Effector memory CD4-positive, alpha-beta T cell (primary cell): Measurements from ENCODE around the gene SYNE4.
A peak's percentile ranks its signal among the peaks of the same experiment; 100 is the strongest.

Experiments used
- DNase-seq, 3 donors: peaks; one replicate each; pipeline ENCODE4 v3.0.0-alpha.2; 2020
- H3K27ac ChIP-seq: 2 replicates; pipeline ENCODE4 v1.7.0; 2013; ENCODE audit warnings: mild to moderate bottlenecking, low read length, moderate library complexity; ENCODE audit not compliant: insufficient read depth, poor library complexity, severe bottlenecking
- H3K27me3 ChIP-seq: replicated peaks from 2 replicates; pipeline ENCODE4 v1.7.0; 2013; ENCODE audit warnings: mild to moderate bottlenecking, low read length; ENCODE audit not compliant: insufficient read depth, control insufficient read depth, poor library complexity, severe bottlenecking
- H3K36me3 ChIP-seq: 2 replicates; pipeline ENCODE4 v1.7.0; 2013; ENCODE audit warnings: mild to moderate bottlenecking, low read length, moderate library complexity; ENCODE audit not compliant: control insufficient read depth, insufficient read depth
- H3K4me1 ChIP-seq: 2 replicates; pipeline ENCODE4 v1.7.0; 2013; ENCODE audit warnings: low read length, mild to moderate bottlenecking; ENCODE audit not compliant: control insufficient read depth, insufficient read depth, poor library complexity, severe bottlenecking
- H3K4me3 ChIP-seq: 2 replicates; pipeline ENCODE4 v1.7.0; 2013; ENCODE audit warnings: low read length, low read depth, mild to moderate bottlenecking; ENCODE audit not compliant: insufficient read depth, poor library complexity, severe bottlenecking
- H3K9me3 ChIP-seq: 2 replicates; pipeline ENCODE4 v1.7.0; 2013; ENCODE audit warnings: mild to moderate bottlenecking, low read length, moderate library complexity; ENCODE audit not compliant: control insufficient read depth

SYNE4 gene

GRCh38 chr19:36026091-36026876 is 17.7 kb upstream of the SYNE4 start:
- H3K27me3 ChIP-seq = no peaks in the 10 kb centered on the region
- no peak overlapping the region for H3K4me3 ChIP-seq
- no peaks in the 10 kb centered on the region for H3K9me3 ChIP-seq
- H3K27ac ChIP-seq = no peak overlapping the region
- no peak for DNase-seq
- no peaks in the 10 kb centered on the region for H3K4me1 ChIP-seq
- H3K36me3 ChIP-seq = peaks cover 8% of the 10 kb centered on the region

DNA sequence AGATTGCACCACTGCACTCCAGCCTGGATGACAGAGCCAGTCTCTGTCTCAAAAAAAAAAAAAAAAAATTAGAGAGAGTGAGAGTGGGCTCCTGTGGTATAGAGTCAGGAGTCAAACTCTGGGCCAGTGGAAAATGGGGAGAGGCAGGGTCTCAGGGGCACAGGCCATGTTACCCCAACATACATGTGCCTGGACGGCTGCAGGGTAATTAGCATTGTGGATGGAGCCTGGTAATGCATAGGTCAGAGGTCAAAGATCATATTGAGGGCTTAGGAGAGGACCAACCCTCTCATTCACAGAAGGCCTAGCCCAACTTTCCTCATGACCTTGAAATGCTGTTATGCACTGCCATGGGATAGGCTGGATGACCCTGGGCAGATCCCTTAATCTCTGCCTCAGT is 16.9 kb upstream of the SYNE4 start:
- no peak for DNase-seq
- Histone ChIP-seq H3K4me3 (no peak overlapping the region), H3K36me3 (peaks cover 8% of the 10 kb centered on the region), H3K9me3 (no peaks in the 10 kb centered on the region), H3K4me1 (no peaks in the 10 kb centered on the region), H3K27me3 (no peaks in the 10 kb centered on the region), H3K27ac (no peak overlapping the region)

DNA sequence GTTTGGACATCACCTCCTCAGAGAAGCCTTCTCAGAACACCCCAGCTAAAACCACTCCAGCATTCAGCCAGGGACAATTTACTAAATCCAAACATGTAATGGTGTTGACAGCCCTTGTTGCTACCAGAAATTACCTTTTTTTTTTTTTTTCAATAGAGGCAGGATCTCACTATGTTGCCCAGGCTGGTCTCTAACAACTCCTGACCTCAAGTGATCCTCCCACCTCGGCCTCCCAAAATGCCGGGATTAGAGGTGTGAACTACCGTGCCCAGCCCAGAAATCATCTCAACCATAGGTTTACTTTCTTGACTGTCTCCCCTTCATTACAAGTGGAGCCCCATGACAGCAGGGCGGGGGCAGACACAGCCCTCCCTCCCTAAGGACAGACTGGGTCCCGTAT is 14.8 kb upstream of the SYNE4 start:
- Histone ChIP-seq H3K9me3 (no peaks in the 10 kb centered on the region), H3K4me3 (no peak overlapping the region), H3K4me1 (no peaks in the 10 kb centered on the region), H3K27me3 (no peaks in the 10 kb centered on the region), H3K36me3 (peaks cover 8% of the 10 kb centered on the region), H3K27ac (no peak overlapping the region)
- no peak for DNase-seq

- no peak overlapping the region for H3K27ac ChIP-seq
- no peaks in the 10 kb centered on the region for H3K9me3 ChIP-seq
- H3K4me3 ChIP-seq = no peak overlapping the region
- no peaks in the 10 kb centered on the region for H3K27me3 ChIP-seq
- no peak for DNase-seq
- peaks cover 8% of the 10 kb centered on the region for H3K36me3 ChIP-seq
- H3K4me1 ChIP-seq = peaks cover 5% of the 10 kb centered on the region
These were observed 10.6 kb upstream of the SYNE4 start for GRCh38 chr19:36019061-36019670.

- peak; percentile 97 to 99 (median 99) for DNase-seq
- Histone ChIP-seq H3K4me1 (peaks cover 17% of the 10 kb centered on the region), H3K27ac (peak within 1 kb of the TSS; percentile 77), H3K4me3 (peak within 1 kb of the TSS; percentile 89), H3K9me3 (no peaks in the 10 kb centered on the region), H3K36me3 (no peaks in the 10 kb centered on the region), H3K27me3 (no peaks in the 10 kb centered on the region)
These were observed 5.7 kb upstream of the SYNE4 start, which contains the start of gene ALKBH6 for GRCh38 chr19:36014012-36014924. ALKBH6 (minus strand) TSS chr19:36014213; CDS start chr19:36013397, 816 bp downstream.

- H3K4me3 ChIP-seq = peak overlapping the region; percentile 89
- H3K36me3 ChIP-seq = no peaks in the 10 kb centered on the region
- peak overlapping the region; percentile 77 for H3K27ac ChIP-seq
- H3K27me3 ChIP-seq = no peaks in the 10 kb centered on the region
- no peak for DNase-seq
- H3K9me3 ChIP-seq = no peaks in the 10 kb centered on the region
- peaks cover 22% of the 10 kb centered on the region for H3K4me1 ChIP-seq
These were observed 4.8 kb upstream of the SYNE4 start for GRCh38 chr19:36013280-36014011.

DNA sequence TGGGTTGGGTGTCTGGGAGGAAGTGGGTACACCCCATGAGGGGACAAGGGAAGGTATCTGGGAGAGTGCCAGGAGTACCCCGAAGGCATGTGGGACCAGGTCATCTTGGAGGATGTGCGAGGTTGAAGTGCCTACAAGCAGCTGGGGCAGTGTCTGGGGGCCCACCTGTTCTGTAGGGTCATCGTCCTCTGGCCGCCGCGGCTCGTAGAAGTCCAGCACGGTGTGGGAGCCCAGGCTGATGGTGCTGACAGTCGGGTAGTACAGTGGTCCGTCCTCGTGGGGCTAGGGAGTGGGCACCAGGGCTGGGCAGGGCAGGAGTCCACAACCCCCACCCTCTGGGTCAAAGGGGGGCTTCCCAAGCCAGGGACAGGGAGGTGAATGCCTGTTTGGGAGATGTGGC is 1.8 kb upstream of the SYNE4 start:
- no peaks in the 10 kb centered on the region for H3K27me3 ChIP-seq
- H3K36me3 ChIP-seq = no peaks in the 10 kb centered on the region
- no peaks in the 10 kb centered on the region for H3K9me3 ChIP-seq
- H3K27ac ChIP-seq = no peak overlapping the region
- no peak overlapping the region for H3K4me3 ChIP-seq
- no peak for DNase-seq
- H3K4me1 ChIP-seq = peaks cover 22% of the 10 kb centered on the region

DNA sequence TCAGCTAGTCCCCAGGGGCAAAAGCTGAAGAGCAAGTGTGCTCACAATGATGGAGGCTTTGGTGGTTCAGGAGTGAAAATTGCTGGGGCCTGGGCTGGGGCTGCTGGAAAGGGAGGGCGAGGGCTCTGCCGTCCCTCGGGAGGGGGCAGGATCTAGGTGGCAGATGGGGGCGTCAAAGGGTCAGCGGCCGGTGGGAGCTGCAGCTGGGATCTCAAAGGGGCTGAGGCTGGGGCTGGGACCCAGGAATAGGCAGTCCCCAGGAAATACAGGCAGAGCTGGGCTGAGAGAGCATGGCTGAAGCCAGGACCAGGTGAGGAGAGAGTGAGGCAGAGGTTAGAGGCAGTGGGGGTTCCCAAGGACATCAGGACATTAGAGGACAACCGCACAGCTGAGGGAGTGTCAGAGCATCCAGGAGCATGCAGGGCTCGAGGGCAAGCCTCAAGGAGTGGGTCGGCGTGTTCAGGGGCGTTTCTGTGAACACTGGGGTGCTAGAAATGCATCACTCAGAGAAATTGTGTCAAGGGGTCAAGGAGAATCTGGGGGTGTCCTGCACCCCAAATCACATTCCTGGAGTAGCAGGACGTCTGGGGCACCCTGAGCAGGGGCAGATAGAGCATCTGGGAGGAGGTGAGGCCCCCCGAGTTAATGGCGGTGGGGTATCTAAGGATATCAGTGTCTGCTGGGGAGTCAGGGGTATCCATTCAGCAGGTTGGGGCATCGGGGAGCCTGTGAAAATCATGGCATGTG is 1.2 kb upstream of the SYNE4 start:
- Histone ChIP-seq H3K36me3 (no peaks in the 10 kb centered on the region), H3K4me3 (peak overlapping the region; percentile 34), H3K27me3 (no peaks in the 10 kb centered on the region), H3K9me3 (no peaks in the 10 kb centered on the region), H3K4me1 (peaks cover 21% of the 10 kb centered on the region), H3K27ac (no peak overlapping the region)
- no peak for DNase-seq

DNA sequence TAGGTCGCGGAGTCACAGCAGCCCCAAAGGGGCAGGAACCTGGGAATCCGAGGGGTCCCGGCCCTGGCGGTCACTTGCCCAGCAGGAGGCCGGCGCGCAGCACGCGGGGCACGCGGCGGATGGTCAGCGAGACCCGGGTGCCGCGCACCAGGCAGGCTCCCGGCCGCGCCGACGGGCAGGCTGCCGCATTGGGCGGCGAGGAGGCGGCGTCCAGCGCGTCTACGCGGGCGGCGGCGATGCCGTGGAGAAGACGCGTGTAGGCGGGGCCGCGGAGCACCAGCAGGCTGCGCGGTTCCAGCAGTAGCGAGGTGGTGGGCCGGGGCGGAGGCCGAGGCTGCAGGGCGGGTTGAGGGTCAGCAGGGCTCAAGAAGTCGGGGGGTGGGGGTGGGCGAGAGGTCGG is 607 bp upstream of the SYNE4 start:
- Histone ChIP-seq H3K9me3 (no peaks in the 10 kb centered on the region), H3K27me3 (no peaks in the 10 kb centered on the region), H3K27ac (no peak overlapping the region), H3K4me1 (peaks cover 16% of the 10 kb centered on the region), H3K36me3 (no peaks in the 10 kb centered on the region), H3K4me3 (peak overlapping the region; percentile 34)
- DNase-seq = no peak
